HK-2 (cell line): ENCODE data around the gene DPP6.

ENCODE experiments used
- DNase-seq: peaks from one replicate; pipeline ENCODE4 v3.0.0-alpha.2; 2018; ENCODE audit not compliant: unreplicated experiment

Gene DPP6

DNA sequence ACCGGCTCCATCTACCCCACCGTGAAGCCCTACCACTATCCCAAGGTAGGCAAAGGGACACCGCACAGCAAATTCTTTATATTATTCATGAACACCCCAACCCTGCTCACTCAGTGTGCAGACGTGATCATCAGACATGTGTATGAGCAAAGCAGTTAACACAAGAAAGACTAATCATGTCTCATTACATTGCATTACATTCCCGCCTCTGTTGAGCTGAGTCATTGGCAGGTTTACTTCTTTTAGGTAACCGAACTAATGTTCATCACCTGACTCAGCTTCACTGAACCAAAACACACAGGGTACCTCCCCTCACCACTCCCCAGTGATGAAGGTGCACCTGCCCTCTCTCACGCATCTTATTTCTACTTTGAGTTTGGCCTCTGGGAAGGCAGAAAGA, 717.3 kb downstream of the DPP6 start:
- no peak for DNase-seq

DNA sequence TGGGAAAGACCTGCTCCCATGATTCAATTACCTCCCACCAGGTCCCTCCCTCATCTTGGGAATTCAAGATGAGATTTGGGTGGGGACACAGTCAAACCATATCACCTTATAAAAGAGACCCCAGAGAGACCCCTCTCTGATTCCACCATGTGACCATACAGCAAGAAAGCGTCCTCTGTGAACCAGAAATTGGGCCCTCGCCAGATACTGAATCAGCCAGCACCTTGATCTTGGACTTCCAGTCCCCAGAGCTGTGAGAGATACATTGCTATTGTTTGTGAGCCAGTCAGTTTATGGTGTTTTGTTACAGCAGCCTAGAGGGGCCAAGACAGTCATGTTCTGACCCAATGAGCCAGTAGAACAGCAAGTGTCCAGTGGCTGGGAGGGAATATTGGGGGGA, 718.2 kb downstream of the DPP6 start:
- no peak for DNase-seq

DNA sequence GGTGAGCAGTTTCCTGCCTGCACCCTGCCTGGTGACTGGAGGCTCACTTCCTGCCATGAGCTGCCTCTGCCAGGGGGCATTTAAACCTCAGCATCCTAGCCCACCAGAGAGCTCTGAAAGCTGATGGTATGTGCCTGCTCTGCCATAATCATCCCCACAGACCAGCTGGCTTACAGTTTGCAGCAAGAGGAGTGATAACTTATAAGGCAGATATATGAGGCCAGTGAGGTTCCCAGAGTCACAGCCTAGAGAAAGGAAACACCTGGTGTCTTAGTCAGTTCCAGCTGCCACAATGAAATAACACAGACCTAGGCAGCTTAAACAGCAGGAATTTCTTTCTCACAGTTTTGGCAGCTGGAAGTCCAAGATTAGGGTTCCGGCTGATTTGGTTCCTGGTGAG, 718.8 kb downstream of the DPP6 start:
- DNase-seq = no peak

DNA sequence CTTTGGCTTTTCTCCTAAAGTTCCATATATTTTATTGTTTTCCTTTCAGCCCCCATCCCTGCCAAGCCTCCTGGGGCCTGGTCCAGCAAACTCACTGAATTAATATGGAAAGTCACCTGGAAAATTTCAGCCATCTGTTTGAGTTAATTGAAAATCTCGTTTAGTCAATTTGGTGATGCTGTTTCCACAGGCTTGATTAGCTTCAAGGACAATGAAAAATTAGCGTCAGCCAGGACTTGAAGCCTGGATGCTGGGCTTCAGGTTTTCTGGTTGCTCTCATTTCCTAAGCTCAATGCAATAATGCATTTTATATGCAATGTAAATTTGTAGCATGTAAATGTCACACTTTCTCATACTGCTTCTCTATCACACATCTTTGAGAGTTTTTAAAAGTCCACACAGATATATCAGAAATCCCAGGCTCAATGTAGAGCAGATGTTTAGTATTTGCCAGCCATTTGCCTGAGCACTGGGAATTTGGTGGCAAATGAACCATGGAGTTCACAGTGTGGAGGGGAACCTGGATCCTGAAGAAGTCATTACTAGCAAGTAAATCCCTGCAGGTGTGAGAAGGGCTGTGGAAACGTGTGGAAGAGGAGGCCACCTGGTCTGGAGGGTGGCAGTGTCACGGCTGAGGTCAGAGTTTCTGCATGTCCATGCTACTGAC, 722.2 kb downstream of the DPP6 start:
- DNase-seq = no peak

DNA sequence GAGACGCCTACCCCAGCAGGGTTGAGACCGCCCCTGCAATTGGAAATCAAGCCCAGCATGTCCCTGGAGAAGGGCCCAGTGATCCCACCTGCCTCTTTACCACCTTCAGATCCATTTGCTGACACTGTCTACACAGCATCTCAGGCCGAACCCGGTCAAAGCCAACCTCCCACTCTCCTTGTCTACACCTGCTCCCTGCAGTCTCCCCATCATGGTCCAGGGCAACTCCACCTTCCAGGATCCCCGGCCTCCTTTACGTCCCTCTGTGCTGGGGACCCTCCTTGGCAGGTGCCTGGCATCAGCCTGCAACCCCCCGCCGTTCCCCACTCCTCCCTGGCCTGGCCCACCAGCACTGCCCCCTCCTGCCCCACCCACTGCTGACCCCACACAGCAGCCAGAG, 723.5 kb downstream of the DPP6 start:
- DNase-seq = no peak

DNA sequence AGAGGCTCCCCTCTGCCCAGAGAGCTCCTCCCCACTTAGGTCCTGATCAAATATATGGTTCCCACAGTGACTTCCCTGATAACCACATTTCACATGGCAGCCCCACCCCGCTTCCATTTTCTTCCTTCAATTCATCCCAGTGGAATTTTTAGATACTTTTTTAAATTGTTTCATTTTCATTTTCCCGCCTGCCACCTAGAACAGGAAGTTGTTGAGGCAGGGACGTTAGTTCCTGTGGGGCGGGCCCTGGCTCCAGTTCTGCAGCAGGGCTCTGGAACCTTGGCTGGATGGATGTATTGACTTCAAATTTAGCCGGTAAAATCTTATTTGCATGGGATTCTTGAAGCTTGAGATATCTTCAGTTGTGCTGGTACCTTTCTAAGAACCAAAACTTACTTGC, 724.2 kb downstream of the DPP6 start:
- DNase-seq = no peak

DNA sequence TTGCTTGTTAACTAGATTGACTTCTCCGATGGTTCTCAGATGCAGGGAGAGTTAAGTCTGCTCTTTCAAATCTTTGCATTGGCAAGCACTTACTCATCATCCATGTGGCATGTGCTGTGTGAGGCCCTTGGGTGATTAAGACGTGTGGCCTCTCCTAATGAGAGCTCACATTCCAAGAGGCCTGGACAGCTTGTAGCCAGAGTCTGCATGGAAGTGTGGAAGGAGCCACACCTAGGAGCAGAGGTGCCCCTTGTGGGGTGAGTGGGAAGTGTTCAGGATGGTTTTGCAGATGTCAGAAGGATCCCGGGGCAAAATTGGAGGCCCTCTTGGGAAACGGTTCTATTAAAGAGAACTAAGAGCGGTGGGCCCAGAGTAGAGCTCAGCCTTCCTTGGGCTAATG, 724.8 kb downstream of the DPP6 start:
- peak; percentile 48 for DNase-seq

DNA sequence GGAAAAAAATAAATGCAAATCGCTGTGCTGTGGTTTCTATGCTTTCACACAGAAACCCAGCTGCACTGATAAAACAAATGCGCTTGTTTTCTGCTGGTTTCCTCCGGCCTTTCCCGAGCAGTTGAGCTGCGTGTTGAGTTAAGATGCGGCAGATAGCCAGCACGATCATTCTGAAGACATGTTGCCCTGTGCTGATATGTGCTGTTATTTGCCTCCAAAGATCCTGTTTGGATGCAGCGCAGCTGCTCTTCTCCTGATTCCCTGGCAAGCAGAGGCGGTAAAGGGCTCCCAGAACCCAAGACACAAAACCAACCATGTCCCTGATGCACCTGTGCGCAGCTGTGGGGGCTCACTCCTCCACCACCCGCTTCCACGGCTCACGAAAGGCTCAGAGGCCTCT, 725.3 kb downstream of the DPP6 start:
- no peak for DNase-seq

DNA sequence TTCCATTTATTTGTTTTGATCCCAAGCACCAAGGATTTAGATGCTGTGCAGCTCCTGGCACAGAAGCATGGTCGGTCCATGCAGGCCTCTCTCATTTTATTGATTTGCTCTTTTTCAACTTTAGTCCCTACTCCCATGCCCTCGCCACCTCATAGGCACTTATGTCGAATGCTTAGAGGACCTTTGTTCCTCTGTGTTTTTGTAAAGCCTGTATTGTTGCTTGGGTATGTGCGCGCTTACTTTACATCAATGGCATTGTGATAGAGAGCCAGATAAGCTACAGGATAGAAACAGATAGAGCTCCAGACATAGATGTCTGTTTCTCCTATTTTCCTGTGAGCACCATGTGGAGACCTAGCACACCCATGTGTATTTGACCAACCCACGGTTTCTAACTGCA, 725.7 kb downstream of the DPP6 start:
- no peak for DNase-seq

DNA sequence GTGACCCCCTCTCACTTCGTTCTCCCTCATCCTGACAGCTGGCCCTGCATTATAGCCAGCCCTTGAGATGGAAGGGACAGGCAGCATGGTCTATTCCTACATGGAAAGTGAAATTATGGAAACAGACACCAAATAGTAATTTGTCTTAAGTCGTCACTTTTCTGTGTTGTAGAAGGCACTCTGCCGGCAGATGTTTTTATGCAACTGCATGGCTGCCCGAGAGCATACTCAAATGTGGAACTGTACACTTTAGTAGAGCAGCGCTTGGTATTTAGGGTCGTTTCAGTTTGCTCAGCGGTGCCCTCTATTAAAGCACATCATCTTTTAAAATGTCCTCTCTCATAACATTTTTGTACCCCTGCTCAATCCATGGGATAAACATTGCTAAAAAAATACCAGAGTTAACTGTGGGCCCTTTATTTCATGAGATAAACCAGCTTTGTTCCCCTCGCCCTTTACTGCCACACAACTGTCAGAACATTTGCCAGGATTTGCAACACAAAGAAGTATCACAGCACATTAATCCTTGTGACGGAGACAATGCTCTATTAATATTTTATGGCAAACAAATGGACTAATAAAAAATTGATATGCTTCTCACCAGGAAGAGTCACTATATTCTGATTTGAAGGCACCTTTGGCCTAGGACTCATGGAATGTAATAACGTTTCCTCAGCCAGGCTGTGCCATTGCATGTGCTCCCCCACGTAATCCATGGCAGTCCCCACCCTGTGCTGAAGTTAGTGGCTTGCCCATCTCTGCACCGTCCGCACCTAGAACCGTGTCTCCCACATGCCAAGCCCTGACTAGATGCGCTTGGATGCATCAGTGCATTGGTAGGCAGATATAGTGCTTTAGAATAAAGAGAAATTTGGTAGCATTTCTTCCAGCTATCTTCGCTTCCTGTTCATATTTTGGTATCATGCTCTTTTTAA, 729.4 kb downstream of the DPP6 start:
- DNase-seq = no peak

DNA sequence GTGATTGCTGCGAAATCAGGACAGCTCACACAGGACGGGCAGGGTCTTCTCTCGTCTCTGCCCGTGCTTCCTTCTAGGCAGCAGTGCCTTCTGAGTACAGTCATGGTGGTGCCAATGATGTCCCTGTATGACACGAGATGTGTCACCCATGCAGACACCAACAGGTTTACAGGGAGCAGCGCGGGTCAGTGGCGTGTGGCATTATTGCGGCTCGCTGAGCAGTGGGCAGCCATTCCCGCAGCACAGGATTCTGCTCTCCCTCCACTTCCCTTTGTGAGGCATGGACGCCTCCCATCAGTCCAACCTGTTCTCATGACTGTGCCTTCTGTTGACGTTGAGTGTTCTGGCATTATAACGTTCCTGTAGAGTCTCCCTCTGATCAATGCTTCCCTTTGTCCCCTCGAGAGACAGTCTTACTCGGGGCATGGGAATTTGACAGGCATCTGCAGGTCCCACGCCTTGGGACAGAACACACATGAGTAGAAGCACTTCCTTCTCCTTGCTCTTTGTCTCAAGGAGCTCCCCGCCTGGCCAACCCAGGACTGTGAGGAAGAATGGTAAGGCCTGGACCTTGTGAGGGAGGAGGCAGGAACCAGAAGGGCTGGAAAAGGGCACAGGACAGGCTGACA, 731.2 kb downstream of the DPP6 start:
- DNase-seq = no peak

DNA sequence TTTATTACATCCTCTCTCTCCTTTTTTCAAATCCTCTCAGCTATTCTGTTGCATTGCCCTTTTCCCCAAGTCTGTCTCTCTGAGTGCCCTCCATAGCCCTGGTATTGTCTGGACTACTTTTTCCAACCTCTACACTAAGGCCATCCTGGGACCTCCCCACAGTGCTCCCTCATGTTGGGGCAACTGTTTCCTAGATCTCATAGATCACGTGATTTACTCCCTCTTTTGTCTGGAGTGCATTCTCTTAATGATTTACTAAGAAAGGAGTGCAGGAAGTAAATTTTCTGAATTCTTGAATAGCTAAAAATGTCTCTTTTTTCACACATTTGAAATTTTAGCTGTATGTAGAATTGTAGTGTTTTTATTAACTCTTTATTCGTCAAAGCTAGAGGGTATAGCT, 733.7 kb downstream of the DPP6 start:
- no peak for DNase-seq

DNA sequence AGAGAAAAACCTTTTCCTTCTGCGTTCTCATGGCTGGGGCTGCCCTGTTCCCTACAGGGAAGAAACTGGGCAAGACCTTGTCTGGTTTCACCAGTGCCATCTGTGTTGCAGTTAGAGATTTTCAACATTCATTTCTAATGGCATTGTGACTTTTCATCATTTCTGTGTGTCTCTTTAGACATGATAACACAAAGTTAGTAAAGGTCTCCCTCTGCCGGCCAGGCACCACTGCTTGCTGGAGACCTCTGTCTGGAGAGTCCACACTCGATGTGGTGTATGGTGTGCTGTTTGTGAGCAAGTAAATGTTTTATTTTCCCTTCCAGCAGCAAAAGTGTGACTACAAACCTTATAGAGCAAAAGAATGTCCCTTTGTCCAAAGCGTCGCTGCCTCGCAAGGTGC, 737.2 kb downstream of the DPP6 start:
- no peak for DNase-seq

DNA sequence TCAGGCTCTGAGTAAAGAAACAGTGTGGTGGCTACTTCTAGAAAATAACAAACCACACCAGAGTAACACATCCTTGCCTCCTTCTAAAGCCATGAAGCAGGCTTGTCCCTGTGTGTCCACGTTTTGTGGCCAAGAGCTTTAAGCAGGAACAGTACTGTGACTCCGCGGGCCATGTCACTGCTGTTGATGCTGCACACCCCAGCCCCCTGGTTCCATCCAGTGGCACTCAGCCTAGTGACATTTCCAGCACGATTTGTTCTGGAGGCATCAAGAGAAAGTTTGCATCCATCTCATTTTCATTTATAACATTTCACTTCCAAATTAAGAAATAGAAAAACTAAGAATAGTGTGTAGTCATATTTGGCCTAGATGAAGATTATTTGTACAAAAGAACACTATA, 739.4 kb downstream of the DPP6 start:
- DNase-seq = no peak

DNA sequence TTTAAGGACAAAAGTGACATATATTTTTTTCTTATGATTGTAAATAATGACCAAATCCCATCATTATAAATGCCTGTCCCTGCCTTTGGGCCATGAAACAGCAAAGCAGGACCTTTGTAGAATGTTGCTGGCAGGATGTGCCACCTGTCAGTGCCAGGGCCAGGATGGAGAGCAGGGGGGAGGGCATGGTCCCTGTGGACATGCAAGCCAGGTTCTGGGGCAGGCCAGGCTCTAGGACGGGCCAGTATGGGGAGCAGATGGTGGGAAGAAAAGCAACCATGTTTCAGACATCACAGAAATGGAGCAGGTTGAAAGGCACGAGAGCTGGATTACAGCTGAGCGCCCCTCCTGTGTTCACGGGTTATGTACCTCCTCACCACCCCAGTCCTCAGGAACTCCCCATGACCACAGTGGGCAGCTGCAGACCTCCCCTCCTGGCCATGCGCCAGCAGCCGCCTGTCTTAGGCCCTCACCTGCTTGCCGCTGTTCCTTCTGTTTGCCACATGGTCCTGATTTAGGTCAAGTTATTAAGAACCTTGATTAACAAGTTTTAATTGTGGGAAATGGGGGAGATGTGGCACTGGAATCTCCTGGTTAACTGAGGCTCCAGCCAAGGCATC, 740.3 kb downstream of the DPP6 start:
- DNase-seq = no peak

DNA sequence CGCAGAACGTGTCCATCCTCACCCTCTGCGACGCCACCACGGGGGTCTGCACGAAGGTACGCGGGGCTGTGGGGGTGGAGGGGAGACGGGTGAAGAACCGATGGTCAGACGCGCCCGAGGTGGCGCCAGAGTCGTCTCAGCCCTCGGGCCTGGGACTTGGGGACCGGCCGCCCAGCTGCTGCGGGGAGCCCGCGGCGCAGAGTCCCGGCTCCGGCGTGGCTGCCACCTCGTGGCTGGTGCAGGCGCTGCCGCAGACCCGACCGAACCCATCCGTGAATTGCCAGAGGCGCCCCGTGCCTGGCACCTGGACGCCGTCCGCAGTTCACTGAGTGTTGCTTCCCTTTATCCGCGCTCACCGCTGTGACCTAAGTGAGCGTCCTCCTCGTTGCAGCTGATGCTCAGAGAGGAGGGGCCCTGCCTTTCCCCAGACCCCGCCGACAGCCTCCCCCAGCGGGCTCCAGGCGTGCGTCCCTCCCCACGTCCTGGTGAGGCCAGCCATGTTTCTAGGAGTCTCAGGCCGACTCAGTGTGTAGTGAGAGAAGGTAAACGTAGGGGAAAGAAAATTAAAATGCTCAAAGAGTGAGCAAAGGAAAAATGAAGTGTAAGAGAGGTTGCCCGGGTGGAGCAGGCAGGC, 742.1 kb downstream of the DPP6 start:
- no peak for DNase-seq

DNA sequence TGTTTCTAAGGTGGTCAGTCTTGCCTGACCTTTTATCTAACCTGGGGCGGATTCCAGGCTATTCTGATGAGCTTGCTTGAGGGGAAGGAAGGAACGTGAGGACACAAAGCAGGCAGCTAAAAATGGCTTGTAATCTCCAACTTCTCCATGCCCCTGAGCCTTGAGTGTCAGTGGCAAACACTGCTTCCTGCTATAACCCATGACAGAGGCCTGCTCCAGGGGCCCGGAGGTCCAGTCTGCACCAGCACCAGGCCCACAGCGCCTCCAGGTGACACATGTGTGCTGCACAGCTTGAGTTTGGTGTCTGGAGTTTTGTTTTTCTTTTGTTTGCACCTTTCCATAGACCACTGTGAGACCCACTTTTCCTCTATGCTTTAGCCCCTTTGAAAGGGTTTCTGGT, 742.8 kb downstream of the DPP6 start:
- no peak for DNase-seq

DNA sequence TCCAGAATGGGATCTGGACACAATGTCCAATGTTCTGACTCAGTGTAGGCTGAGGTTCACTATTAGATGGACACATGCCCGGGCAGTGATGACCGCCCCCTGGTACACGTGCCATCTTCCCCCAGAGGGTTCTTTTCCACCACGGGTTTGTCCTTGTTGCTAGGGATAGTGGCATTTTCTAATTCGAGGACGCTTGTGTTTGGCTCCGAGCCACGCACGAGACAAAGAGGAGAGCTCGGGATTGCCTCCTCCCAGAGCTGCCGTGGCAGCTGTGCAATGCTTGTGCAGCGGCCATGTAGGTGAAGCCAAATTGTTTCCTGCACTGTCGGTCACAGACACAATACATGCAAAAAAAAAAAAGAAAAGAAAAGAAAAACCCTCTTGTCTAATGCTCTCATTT, 743.2 kb downstream of the DPP6 start:
- no peak for DNase-seq

DNA sequence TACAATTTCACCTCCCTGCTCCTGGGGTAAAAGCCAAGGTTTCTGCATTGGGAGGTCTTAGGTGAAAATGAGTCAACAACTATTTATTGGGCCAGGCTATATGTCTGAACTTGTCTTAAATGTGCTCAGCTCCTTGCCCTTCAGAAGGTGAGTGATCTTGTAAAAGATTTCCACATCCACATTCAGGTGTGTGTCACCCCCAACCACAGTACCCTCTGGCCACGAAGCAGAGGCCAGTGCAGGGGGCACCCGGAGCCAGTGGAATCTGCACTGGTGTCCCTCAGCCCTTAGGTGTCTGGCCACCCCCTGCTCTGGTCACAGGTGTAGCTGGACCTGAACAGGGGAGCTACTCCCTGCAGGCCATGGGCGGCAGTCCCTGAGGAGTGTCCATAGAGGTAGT, 752.3 kb downstream of the DPP6 start:
- no peak for DNase-seq

DNA sequence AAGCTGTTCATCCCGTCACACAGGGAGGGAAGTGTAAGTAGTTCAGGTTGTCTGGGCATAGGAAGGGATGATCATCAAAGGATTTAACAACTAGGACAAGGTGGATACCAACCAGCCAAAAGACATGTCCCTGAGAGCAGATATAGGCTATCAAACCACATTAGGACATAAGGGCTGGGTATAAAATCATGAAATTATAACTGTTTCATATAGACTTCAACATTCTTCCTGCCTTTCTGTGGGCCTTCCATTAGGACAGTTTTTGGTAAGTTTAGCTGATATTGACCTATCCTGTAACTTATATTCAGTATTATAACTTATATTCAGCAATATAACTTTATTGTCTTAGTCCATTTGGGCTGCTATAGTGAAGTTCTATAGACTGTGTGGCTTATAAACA, 759.8 kb downstream of the DPP6 start:
- DNase-seq = no peak

DNA sequence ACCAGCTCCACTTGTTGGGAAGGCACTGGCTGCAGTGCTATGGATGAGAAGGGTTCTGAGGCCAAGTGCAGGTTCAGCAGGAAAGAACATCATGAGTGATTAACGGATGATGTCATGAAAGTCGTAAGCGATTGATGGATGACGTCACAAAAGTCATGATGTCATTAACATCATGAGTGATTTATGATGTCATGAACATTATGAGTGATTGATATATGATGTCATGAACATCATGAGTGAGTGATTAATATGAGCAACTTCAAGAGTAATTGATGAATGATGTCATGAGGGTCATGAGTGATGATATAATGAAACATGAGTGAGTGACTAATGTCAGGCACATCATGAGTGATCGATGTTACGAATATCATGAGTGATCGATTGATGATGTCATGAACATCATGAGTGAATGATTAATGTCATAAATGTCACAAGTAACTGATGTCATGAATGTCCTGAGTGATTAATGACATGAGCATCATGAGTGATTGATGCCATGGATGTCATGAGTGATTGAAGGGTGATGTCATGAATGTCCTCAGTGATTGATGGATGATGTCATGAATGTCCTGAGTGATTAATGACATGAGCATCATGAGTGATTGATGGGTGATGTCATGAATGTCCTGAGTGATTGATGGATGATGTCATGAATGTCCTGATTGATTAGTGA, 765.2 kb downstream of the DPP6 start:
- DNase-seq = no peak
